ENCODE results near the gene USP10. TPM values are rescaled to one million over a fixed set of nuclear protein-coding genes. Genes with fewer than 3 reads are reported as not detected.

The USP10 gene
- total and polyA plus RNA-seq, 2 donors (not counting 3 experiments of a cell fraction or from before 2014, with no cell fraction given): 84.0 to 115 TPM

DNA sequence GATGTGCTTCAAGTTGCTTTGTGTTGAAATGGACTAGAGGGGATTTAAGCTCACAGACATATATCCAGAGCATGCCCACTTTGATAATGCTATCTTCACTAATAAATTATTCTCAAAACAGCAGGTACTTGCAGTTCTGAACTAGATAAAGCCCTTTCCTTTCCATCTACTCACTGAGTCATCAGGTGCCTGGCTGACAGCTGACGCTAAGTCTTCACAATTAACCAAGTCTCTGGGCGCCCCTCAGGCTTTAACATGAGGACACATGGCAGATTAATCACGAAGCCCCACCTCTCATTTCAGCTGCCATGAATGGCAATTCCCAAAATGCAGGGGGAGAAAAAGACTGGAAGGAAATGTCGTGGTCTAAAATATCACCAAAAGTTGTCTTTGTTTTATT is 90.5 kb downstream of the USP10 start:
- BruUV-seq (replicated peaks): no TSS peak
- ChIA-PET CTCF (interaction anchor here (1.4 kb wide), 1 partner anchor 29 kb away, joined by 3 read pairs; the partner anchor contains the start of gene CRISPLD2), POLR2A (no interaction called here)

More for the DNA sequence above, 90.5 kb downstream of the USP10 start:
- dilution Hi-C loops (cut with MboI; ENCODE audit: extremely low pct_ligation_motif_present, low sequenced_read_pairs): no loop called here
- intact Hi-C loops (cut with micrococcal nuclease): no loop called here
- TF ChIP-seq GATA2 (IDR thresholded peaks at IDR 0.05; ENCODE audit: insufficient read depth, insufficient read length, low read depth, low read length) (no peak), JUN (IDR thresholded peaks at IDR 0.05; ENCODE audit: borderline replicate concordance, insufficient read depth, insufficient read length, low read depth) (no peak), EZH2 (IDR thresholded peaks at IDR 0.05; ENCODE audit: borderline replicate concordance, low read depth, low read length, severe bottlenecking) (no peak), POLR2A (IDR thresholded peaks at IDR 0.05; ENCODE audit: low read depth, low read length) (no peak), POLR2AphosphoS5 (IDR thresholded peaks at IDR 0.05; ENCODE audit: insufficient read depth, low read depth, low read length) (no peak), FOS (IDR thresholded peaks at IDR 0.05; ENCODE audit: borderline replicate concordance, insufficient read depth, low read length) (no peak), MYC (IDR thresholded peaks at IDR 0.05; ENCODE audit: low read depth, low read length) (no peak)
- TF ChIP-seq, protein P1, sequence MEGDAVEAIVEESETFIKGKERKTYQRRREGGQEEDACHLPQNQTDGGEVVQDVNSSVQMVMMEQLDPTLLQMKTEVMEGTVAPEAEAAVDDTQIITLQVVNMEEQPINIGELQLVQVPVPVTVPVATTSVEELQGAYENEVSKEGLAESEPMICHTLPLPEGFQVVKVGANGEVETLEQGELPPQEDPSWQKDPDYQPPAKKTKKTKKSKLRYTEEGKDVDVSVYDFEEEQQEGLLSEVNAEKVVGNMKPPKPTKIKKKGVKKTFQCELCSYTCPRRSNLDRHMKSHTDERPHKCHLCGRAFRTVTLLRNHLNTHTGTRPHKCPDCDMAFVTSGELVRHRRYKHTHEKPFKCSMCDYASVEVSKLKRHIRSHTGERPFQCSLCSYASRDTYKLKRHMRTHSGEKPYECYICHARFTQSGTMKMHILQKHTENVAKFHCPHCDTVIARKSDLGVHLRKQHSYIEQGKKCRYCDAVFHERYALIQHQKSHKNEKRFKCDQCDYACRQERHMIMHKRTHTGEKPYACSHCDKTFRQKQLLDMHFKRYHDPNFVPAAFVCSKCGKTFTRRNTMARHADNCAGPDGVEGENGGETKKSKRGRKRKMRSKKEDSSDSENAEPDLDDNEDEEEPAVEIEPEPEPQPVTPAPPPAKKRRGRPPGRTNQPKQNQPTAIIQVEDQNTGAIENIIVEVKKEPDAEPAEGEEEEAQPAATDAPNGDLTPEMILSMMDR (IDR thresholded peaks at IDR 0.05; ENCODE audit: extremely low read depth in 1 of 2, insufficient read depth in 1 of 2, low read depth in 1 of 2, low read length in 2 of 2): no peak
- TF ChIP-seq, protein P2, sequence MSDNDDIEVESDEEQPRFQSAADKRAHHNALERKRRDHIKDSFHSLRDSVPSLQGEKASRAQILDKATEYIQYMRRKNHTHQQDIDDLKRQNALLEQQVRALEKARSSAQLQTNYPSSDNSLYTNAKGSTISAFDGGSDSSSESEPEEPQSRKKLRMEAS (IDR thresholded peaks at IDR 0.05; ENCODE audit: insufficient read depth, insufficient read length): no peak
- FAIRE-seq: no peak
- H3K4me1 ChIP-seq (ENCODE audit: control insufficient read depth, extremely low read depth, insufficient read depth, low read length): no peaks in the 10 kb centered on the region
- no peak for DNase-seq (ENCODE audit: low read depth, low spot score)
- H3K27ac ChIP-seq (ENCODE audit: insufficient read depth, low read depth, low read length): no peak overlapping the region
- H3K9me3 ChIP-seq (replicated peaks; ENCODE audit: control insufficient read depth, insufficient read depth, low read length): no peaks in the 10 kb centered on the region
- H3K27me3 ChIP-seq (ENCODE audit: control insufficient read depth in 2 of 2, insufficient read depth in 2 of 2, low read length in 2 of 2): no peaks in the 10 kb centered on the region
- no peak overlapping the region for H2AFZ ChIP-seq (ENCODE audit: low read depth, low read length)
- no peak overlapping the region for H3K9ac ChIP-seq (replicated peaks; ENCODE audit: extremely low read depth, insufficient read depth, low read length)
- no peaks in the 10 kb centered on the region for H3K36me3 ChIP-seq (ENCODE audit: control insufficient read depth in 2 of 2, extremely low read depth in 1 of 2, insufficient read depth in 2 of 2, low read length in 2 of 2)
- H3K79me2 ChIP-seq (ENCODE audit: control insufficient read depth, insufficient read depth, low read length): no peaks in the 10 kb centered on the region
- H3K4me3 ChIP-seq (replicated peaks in 1 of 3; ENCODE audit: insufficient read depth in 1 of 3, low read depth in 1 of 3, low read length in 3 of 3): no peak overlapping the region
- no peaks in the 10 kb centered on the region for H3K9me1 ChIP-seq (replicated peaks; ENCODE audit: control insufficient read depth, extremely low read depth, insufficient read depth, low read length)
- H3K4me2 ChIP-seq (ENCODE audit: insufficient read depth, low read length): no peak overlapping the region
- no peaks in the 10 kb centered on the region for H4K20me1 ChIP-seq (replicated peaks; ENCODE audit: control insufficient read depth, extremely low read depth, insufficient read depth, low read length)

Data from endothelial cell of umbilical vein (primary cell).